GM11168 (cell line): Measurements from ENCODE around the gene CFAP91.

Experiments used
- in situ Hi-C: fragments of 300-500 bp; cut with MboI; formaldehyde crosslinking; loops from one replicate; pipeline ENCODE4 v1.12.0; 2022; ENCODE audit warnings: low sequenced_read_pairs; ENCODE audit not compliant: unreplicated experiment

Gene CFAP91

DNA sequence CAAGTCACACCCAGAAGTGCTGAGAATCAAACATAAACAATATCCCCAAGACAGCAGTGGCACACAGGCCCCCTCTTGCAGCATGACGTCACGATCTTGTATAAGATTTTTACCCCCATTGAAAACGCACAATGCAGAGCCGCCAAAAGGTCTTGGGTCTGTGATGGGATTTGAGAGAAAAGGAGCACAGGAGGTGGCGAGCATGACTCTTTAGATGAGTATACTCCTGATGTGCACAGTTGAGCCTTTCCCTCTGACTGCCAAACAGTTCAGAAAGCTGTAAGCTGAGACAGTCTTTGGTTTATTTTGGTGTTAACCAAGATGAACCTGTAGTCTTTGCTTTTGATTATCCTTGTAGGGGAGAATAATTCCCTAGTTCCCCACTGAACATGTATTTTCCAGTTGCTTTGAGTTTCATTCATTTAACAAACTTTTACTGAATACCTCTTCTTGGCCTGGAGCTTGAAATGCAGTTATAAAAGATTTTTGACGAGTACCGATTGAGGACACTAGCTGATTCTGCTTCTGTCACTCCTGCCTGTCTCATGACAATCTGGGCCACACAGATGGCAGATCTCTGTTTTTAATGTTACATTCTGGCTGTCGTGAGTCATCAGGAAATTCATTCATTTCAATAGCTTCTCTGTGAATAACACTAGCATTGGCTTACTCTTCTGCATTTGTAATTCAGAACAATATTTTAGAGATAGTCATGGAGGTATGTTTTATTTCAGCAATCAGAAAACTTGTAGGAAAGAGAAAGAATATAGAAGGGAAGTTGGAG lies 28.9 kb downstream of the CFAP91 start:
- in situ Hi-C loops = no loop called here

DNA sequence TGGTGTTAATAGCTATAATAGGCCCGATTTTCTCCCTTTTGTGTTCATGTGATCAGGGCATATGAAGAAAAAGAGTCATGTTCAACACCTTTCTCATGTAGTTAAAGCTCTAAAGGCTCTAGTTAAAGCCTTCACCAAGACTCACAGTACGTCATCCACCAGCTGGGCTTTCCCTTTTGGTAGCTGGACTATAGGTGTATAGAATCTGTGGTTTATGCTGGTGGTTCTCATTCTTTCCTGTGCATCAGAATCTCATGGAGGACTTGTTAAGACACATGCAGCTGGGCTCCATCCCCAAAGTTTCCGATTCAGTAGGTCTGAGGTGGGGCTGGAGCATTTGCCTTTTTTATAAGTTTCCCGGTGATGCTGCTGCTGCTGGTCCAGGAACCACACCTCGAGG lies 31.0 kb downstream of the CFAP91 start:
- in situ Hi-C loops = no loop called here

DNA sequence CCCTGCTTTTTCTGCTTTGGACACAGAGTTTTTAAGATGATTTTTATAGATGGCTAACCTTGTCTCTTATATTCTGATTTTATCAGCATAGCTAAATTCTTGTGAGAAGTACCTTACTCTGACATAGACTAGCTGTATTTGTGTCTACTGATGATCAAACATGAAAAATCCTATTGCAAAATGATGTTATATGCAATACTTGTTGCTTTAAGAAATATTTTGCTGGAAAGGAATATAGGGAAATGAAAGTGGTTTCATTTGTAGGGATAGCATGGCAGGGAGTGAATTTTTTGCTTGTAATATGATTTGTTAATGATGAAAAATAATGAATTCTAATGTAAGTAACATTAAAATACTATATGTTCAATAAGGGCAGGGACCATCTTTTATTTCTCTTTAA lies 35.9 kb downstream of the CFAP91 start:
- in situ Hi-C loops = no loop called here

DNA sequence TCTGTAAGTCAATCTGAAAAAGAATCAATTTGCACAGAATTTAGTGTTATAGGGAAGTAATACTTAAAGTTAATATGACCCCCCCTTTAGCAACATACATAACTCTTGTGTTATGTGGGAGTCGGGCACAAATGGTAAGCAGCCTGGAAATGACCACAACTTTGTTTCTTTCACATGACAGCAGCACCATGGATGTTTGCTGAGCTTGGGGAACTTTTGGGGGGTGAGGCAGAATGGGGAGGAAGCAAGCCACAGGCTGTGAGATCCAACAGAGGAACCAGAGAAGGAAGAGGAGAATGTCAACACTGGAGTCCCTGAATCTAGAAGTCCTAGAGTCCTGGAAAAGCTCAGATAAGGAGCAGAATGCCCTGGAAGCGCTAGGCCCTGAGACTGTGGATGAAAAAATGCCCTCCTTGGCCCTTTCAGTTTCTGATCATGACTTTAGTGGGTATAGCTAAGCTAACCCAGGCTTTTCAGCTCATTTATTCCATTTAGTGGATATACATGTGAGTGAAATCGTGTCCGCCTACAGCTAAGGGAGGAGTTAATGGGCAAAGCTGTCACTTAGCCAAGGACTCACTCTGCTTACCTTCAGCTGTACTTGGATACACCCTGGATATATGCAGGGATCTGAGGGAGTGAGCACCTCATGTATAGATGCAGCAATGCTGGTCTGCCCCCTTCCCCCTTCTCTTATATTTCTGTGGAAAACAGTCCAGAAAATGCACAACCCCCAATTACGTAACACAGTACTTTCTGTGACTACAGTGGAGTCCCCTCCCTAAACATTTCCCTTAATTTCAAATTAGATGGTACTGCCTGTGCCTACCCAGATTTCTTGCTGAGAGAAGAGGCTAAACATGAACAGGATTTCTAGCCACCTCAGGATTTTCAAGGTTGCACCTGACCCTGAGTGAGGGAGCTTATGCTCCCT lies 39.1 kb downstream of the CFAP91 start:
- in situ Hi-C loops = no loop called here

DNA sequence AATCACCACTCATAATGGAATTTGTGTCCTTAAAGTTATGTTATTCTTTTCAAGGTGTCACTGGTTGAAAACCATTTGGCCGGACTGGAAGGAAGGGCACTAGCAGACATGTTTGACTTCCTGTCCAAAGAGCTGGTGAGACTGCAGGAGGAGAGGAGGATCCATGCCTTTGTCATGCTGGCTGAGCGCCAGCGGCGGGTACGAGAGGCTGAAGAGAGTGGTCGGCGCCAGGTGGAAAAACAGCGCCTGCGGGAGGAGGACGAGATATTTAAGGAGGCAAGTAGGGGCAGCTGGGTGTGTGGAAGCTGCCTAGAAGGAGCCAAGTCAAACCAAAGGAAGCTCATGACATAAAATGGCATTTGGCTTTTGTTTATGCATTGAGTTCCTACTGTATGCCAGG lies 41.1 kb downstream of the CFAP91 start:
- in situ Hi-C loops = no loop called here

DNA sequence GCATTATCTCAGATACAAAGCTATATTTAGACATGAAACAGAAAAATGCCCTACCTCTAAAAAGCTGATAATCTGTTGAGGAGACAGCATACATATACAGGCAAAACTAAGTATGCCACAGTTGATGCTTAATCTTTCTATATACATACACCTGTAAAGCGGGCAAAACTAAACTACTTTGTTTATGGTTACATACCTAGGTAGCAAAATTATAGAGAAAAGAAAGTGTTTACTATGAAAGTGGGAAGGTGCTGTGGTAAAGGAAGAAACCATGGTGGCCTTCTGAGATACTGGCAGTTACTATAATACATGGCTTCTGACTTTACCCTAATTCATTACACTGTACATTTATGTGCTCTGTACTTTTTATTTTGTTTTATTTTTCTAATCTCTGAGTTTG lies 43.1 kb downstream of the CFAP91 start:
- in situ Hi-C loops = no loop called here

DNA sequence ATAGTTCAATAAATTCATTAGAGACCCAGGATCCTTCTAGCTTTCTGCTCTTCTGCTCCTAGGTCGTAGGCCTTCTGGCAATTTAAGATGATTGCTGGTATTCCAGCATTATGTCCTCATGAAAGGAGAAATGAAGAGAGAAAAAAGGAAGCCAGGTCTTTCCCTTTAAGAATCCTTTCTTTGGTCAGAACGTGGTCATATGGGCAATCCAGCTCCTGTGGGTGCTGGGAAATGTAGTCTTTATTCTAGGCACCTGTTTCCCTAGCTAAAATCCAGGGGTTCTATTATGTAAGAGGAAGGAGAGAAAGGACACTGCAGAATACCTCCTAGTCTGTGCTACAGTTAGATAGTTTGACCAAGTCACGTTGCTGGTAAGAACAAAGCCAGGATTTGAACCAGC lies 43.6 kb downstream of the CFAP91 start:
- in situ Hi-C loops = no loop called here

DNA sequence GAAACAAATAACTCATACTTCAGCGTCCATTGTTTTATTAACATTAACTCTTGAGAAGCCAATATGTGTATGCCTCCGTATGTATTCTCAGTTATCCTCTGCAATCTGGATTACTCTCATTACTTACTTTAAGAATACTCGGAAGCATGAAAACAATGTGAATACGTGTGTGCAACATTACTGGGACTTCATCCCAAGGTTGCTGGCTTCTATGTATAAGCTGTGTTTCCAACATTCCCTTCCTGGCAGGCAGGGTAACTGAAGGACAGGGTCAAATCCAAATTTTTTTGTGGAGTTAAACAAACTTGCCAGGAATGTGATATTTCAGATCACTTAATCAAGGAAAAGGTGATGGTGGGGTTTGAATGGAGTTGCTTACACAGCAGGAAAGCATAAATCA lies 44.5 kb downstream of the CFAP91 start:
- in situ Hi-C loops = no loop called here

DNA sequence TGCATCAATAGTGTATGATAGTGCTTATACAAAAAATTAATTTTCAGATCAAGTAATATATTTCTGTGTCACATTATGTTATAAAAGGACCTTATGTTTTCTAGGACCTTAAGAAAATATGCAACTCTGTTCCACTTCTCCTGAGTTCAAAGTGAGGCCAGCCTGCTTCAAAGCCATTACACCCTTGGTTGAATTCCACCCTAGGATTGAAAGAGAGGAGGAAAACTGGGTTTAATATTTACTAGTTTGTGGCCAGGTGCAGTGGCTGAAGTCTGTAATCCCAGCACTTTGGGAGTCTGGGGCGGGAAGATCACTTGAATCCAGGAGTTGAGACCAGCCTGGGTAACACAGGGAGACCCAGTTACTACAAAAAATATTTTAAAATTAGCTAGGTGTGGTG lies 46.2 kb downstream of the CFAP91 start:
- in situ Hi-C loops = no loop called here

DNA sequence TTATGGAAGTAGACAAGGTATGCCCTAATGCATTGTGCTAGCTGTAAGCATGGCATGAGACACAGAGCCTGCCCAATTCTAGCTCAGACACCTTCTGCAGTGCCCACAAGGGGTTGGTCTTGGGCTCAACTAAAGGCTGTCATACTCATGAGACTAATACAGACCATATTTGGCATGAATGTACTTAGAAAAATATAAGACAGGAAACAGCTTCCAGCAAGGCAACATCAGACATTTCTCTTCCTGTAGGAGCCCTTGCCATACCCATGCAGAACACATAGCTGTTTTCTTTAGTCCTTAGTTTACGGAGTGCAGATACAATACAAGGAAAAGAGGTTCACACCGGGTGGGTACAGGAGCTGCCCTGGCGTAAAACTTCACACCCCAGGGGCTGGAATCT lies 48.6 kb downstream of the CFAP91 start:
- in situ Hi-C loops = no loop called here
